HG02938 (cell line): ENCODE results near the gene EVPLL.
"Not testable (repeated sequence)": the region's sequence is repeated elsewhere in the genome, so short reads cannot be mapped to it uniquely, and the experiment has no call there.

Experiments used
- ATAC-seq: cut with Tn5 transposase; IDR thresholded peaks from one replicate; pipeline ENCODE4 v1.9.1; 2021; ENCODE audit warnings: mild to moderate bottlenecking, moderate library complexity; ENCODE audit not compliant: unreplicated experiment

The EVPLL gene

GRCh38 chr17:18377437-18378204 is at the start of gene EVPLL:
TSS of gene EVPLL (plus strand) at chr17:18377778. CDS start at chr17:18380938, 3,160 bp downstream.
- no peak for ATAC-seq

DNA sequence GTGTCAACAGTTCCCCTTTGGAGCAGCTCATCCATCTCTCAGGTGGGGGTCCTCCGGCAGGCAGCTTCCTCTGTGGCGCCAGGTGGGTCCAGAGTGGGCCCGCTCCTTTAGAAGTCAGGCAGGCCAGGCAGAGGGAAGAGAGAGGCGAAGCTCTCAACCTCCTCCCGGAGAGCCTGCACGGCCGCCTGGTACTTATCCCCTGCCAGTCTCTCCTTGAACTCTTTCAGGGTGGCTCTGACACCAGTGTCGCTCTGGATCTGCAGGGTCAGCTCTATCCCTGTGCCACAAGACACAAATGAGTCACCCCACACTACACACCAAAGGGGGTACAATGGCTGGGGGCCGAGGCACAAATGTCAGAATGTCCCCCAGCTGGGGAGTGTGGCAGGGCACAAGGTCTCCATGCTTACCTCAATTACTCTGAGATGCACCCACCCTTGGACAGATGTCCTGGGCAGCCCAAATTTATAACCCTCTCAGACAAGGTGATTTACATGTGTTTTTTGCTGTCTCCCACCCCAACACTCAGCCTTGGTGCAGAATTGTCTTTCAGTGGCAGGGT is 48.9 kb upstream of the EVPLL start:
- no peak for ATAC-seq

DNA sequence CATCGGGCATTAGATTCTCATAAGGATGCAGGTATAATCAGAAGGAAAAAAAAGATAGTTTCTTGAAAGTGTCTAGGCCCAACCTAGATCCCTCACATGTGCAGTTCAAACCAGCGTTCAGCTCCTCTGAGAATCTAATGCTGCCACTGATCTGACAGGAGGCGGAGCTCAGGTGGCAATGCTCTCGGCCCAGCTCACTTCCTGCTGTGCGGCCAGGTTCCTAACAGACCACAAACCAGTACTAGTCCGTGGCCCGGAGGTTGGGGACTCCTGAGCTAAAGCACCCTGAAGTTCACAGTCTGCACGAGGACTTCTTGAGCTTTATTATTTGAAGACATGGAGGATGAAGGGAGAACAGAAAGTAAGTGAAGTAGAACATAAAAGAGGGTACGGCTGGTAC is 45.7 kb upstream of the EVPLL start:
- no peak for ATAC-seq

DNA sequence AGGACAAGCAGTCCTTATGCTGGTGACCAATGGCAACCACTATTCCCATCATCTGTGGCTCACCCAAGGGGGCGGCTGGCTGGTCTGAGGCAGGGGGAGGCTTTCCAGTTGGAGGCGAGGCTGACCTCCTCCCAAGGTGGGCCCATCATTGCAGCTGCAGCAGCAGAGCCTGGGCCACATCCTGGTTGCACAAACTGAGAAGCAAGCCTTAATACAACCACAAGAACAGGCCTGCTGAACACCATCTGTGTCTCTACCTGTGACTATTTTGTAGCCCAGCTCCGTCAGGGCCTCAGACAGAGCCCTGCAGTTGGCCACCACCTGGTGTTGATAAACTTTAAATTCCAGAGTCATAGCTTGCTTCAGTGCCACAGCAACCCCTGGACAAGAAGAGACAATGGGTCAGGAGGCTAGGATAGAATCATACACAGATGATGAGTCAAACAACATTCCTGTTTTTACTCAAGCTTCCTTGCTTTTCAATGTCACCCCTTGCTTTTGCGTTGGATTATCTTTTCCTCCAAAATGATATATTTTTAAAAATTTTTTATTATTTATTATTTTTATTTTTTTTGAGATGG is 44.6 kb upstream of the EVPLL start:
- no peak for ATAC-seq

DNA sequence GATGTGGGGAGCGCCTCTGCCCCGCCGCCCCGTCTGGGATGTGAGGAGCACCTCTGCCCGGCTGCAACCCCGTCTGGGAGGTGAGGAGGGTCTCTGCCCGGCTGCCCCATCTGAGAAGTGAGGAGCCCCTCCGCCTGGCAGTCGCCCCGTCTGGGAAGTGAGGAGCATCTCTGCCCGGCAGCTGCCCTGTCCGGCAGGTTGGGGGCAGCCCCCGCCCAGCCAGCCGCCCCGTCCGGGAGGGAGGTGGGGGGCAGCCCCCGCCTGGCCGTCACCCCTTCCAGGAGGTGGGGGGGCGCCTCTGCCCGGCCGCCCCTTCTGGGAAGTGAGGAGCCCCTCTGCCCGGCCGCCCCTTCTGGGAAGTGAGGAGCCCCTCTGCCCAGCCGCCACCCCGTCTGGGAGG is 39.4 kb upstream of the EVPLL start:
- not testable (repeated sequence) for ATAC-seq

- no peak for ATAC-seq
Measured at GRCh38 chr17:18339933-18340332, 37.6 kb upstream of the EVPLL start.

DNA sequence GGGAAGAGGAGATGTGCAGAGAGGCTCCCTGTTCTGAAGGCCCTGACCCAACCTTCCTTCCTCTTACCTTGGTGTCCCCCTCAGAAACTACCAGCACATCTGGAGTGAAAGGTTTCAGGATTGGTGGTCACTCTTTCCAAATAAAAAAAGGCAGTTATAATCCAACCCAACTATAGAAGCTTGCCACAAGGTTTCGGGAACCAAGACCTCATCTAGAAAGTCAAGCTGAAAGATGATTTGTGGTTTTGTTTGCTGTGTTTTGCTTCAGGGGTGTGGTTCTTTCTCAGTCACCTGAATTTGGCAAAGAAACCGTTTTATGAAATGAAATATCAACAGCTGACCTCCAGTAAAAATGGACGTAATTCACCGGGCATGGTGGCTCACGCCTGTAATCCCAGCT is 33.6 kb upstream of the EVPLL start:
- ATAC-seq, result no peak

GRCh38 chr17:18353541-18353940 is 24.0 kb upstream of the EVPLL start:
- ATAC-seq, result no peak

DNA sequence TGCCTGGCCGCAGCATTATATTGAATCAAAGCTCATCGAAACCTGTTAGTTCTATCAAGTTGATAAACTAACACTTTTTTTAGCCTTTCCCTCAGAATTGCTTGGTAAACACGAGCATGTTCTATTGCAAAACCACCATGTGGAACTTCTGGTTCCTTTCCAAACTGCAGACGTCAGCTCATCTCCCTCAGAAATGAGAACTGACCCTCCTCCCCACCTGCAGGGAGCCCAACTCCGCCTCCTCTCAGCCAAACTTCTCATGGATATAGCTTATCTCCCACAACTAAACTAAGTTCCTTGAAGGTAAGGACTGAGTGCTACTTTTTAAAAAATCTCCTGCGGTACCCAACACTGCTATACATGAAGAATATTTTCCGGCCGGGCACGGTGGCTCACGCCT is 21.0 kb upstream of the EVPLL start:
- no peak for ATAC-seq

- ATAC-seq, result no peak
Measured at GRCh38 chr17:18360518-18360917, 17.1 kb upstream of the EVPLL start.

DNA sequence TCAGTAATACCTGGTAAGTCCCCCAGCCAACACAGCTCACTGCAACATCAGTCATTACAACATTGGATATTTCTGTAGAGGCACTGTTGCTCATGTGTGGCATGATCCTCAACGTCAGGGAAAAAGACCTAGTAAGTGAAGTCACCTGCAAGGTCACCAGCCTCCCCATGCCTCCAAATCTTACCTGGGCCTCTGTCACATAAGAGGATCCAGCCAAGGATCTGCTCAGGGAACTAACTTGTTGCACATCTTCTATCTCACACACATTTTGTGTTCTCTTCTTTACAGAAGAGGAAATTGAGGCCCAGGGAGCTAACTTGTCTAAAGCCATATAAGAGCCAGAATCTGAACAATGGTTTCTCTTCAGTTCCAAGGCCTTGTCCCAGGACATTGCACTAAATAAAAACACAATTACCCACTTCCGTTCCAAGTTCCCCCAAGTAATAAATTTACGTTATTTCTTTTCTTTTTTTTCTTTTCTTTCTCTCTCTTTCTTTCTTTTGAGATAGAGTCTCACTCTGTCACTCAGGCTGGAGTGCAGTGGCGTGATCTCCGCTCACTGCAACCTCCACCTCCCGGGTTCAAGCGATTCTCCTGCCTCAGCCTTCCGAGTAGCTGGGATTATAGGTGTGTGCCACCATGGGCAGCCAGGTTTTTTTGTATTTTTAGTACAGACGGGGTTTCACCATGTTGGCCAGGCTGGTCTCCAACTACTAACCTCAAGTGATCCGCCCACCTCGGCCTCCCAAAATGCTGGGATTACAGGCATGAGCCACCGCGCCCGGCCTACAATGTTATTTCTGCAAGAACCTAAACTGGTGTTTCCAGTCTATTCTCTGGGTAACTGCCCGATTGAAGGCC is 15.5 kb upstream of the EVPLL start:
- no peak for ATAC-seq

- ATAC-seq, result no peak
Measured at GRCh38 chr17:18362698-18363100, 14.9 kb upstream of the EVPLL start.

- ATAC-seq, result peak; percentile 92
Measured at GRCh38 chr17:18363101-18364049, 14.2 kb upstream of the EVPLL start, which contains the start of gene SHMT1. TSS of gene SHMT1 (minus strand) at chr17:18363550. CDS start at chr17:18355981, 7,569 bp downstream.

DNA sequence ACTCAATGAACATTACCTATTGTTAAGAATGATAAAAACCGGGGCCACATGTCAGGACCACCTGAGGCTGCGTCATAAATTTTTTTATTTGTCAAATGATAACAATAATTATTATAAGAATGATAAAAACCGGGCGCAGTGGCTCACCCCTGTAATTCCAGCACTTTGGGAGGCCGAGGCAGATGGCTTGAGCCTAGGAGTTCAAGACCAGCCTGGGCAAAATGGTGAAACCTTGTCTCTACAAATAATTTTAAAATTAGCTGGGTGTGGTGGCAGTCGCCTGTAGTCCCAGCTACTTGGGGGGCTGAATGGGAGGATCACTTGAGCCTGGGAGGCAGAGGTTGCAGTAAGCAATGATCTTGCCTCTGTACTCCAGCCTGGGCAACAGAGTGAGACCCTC is 13.4 kb upstream of the EVPLL start:
- no peak for ATAC-seq

- no peak for ATAC-seq
Measured at GRCh38 chr17:18368946-18369345, 8.6 kb upstream of the EVPLL start.

- no peak for ATAC-seq
Measured at GRCh38 chr17:18370761-18371160, 6.8 kb upstream of the EVPLL start.

- no peak for ATAC-seq
Measured at GRCh38 chr17:18371455-18371854, 6.1 kb upstream of the EVPLL start.

GRCh38 chr17:18373181-18373580 is 4.4 kb upstream of the EVPLL start:
- not testable (repeated sequence) for ATAC-seq

- no peak for ATAC-seq
Measured at GRCh38 chr17:18374216-18374615, 3.4 kb upstream of the EVPLL start.

DNA sequence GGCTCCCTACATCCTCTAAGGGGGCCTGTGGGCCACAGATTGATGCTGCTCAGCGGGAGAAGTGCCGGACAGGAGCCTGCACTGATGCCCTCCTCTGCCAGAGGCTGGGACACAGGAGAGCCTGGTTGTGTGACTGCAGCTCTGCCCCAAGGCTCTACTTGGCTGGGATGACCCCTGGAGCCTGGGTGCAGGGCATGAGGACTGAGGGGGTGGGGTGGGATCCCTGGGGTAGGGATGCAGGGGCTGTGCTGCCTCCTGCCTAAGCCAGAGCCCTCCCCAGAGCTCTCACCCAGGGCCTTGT is 577 bp downstream of the EVPLL start:
- ATAC-seq, result no peak
